ENCODE data around the gene ADRM1.

- TF ChIP-seq, protein P1, sequence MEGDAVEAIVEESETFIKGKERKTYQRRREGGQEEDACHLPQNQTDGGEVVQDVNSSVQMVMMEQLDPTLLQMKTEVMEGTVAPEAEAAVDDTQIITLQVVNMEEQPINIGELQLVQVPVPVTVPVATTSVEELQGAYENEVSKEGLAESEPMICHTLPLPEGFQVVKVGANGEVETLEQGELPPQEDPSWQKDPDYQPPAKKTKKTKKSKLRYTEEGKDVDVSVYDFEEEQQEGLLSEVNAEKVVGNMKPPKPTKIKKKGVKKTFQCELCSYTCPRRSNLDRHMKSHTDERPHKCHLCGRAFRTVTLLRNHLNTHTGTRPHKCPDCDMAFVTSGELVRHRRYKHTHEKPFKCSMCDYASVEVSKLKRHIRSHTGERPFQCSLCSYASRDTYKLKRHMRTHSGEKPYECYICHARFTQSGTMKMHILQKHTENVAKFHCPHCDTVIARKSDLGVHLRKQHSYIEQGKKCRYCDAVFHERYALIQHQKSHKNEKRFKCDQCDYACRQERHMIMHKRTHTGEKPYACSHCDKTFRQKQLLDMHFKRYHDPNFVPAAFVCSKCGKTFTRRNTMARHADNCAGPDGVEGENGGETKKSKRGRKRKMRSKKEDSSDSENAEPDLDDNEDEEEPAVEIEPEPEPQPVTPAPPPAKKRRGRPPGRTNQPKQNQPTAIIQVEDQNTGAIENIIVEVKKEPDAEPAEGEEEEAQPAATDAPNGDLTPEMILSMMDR (IDR thresholded peaks at IDR 0.05): no peak
- TF ChIP-seq POLR2A (IDR thresholded peaks at IDR 0.05; ENCODE audit: low read depth): no peak
Observed at GRCh38 chr20:62354031-62354808, 51.4 kb downstream of the ADRM1 start.

All from esophagus muscularis mucosa (tissue), 3 donors.